ENCODE results near the gene HOXA7. TPM values are rescaled to one million over a fixed set of nuclear protein-coding genes. Genes with fewer than 3 reads are reported as not detected.

Gene HOXA7
- total and polyA plus RNA-seq, 10 of the 15 experiments (the other 5 are each of a cell fraction or from before 2014, with no cell fraction given), result not detected

- H3K79me2 ChIP-seq (ENCODE audit: control insufficient read depth, insufficient read depth, low read length), result no peaks in the 10 kb centered on the region
- ChIA-PET CTCF (interaction anchor here (1.1 kb wide), 1 partner anchor 450 kb away, joined by 3 read pairs; no protein-coding TSS in a partner anchor), SMC1A (ENCODE audit: uncharacterized antibody, unreplicated experiment) (interaction anchor here (1.1 to 1.2 kb wide), 2 partner anchors 10 to 48 kb away, joined by 3 read pairs; no protein-coding TSS in a partner anchor), RAD21 (ENCODE audit: unreplicated experiment) (interaction anchor here (0.7 kb wide), 1 partner anchor 19 kb away, joined by 3 read pairs; no protein-coding TSS in a partner anchor), POLR2A (no interaction called here)
- BruUV-seq (replicated peaks), result no TSS peak
- DNase-seq (ENCODE audit: low read depth, low spot score), result no peak
- H3K27ac ChIP-seq (ENCODE audit: control insufficient read depth, insufficient read depth), result no peak overlapping the region
- peaks cover 2 to 4% of the 10 kb centered on the region in 2 experiments; a peak in 2 of 4 replicates for H3K27me3 ChIP-seq (replicated peaks in 1 of 2; ENCODE audit: control insufficient read depth in 2 of 2, insufficient read depth in 2 of 2, low read length in 1 of 2)
- peak overlapping the region; percentile 75 for H2AFZ ChIP-seq (ENCODE audit: control insufficient read depth, low read depth, low read length)
- 70% methylated on average over 12 of the region's 12 CpGs for WGBS (ENCODE audit: insufficient coverage, insufficient replicate concordance, low lambda C conversion rate, missing lambda C conversion rate)
- in situ Hi-C loops (cut with MboI), result no loop called here
- 0 out of 2 replicates have a peak overlapping the region, but pooled peaks have one; percentile 22 for H3K4me2 ChIP-seq (ENCODE audit: control insufficient read depth, insufficient read depth)
- H3K9ac ChIP-seq (ENCODE audit: control insufficient read depth, insufficient read depth, low read length), result no peak overlapping the region
- ATAC-seq, result no peak
- no peak overlapping the region for H3K4me3 ChIP-seq
- H3K36me3 ChIP-seq (ENCODE audit: control insufficient read depth in 2 of 2, insufficient read depth in 2 of 2, low read length in 1 of 2), result no peaks in the 10 kb centered on the region
- no peaks in the 10 kb centered on the region for H4K20me1 ChIP-seq (ENCODE audit: control insufficient read depth, insufficient read depth)
- no peaks in the 10 kb centered on the region; the same call in 2 of the 3 replicates for H3K9me3 ChIP-seq (replicated peaks; ENCODE audit: control insufficient read depth, insufficient read depth, low read length)
- intact Hi-C loops (cut with micrococcal nuclease; ENCODE audit: unreplicated experiment), result no loop called here
- FAIRE-seq, result no peak
- H3K4me1 ChIP-seq (ENCODE audit: control insufficient read depth, insufficient read depth, low read length), result no peaks in the 10 kb centered on the region; the same call in 1 of the 2 replicates
- no peak for TF ChIP-seq E2F4 (IDR thresholded peaks at IDR 0.05; ENCODE audit: low read depth, low read length)
- no peak for TF ChIP-seq STAT1 (conservative IDR thresholded peaks at IDR 0.05)
- TF ChIP-seq FOS (IDR thresholded peaks at IDR 0.05; ENCODE audit: borderline replicate concordance, extremely low read depth, insufficient read length), result no peak
- no peak for TF ChIP-seq BCL3 (IDR thresholded peaks at IDR 0.05; ENCODE audit: borderline replicate concordance, insufficient read depth, low read depth, low read length, poor library complexity, severe bottlenecking)
- no peak for TF ChIP-seq ZNF24 (IDR thresholded peaks at IDR 0.05)
- TF ChIP-seq EZH2 (IDR thresholded peaks at IDR 0.05; ENCODE audit: borderline replicate concordance, control insufficient read depth, low read depth, low read length), result no peak
- TF ChIP-seq HDGF (IDR thresholded peaks at IDR 0.05), result no peak
- TF ChIP-seq RFX5 (IDR thresholded peaks at IDR 0.05; ENCODE audit: low read depth, low read length), result no peak
- no peak for TF ChIP-seq NR2C2 (IDR thresholded peaks at IDR 0.05; ENCODE audit: borderline replicate concordance, control insufficient read depth, insufficient read length, low read depth)
- no peak for TF ChIP-seq TBL1XR1 (IDR thresholded peaks at IDR 0.05; ENCODE audit: low read depth, low read length)
- no peak for TF ChIP-seq ZBTB33 (IDR thresholded peaks at IDR 0.05)
- no peak for TF ChIP-seq CUX1 (IDR thresholded peaks at IDR 0.05; ENCODE audit: insufficient replicate concordance, low read depth, low read length)
- no peak for TF ChIP-seq JUND (IDR thresholded peaks at IDR 0.05; ENCODE audit: low read depth, low read length)
- TF ChIP-seq SRF (IDR thresholded peaks at IDR 0.05; ENCODE audit: low read depth in 2 of 2, low read length in 2 of 2), result no peak
These were observed 25.1 kb downstream of the HOXA7 start for GRCh38 chr7:27131390-27131819.
